ENCODE data around the gene XIRP1.

Gene XIRP1

GRCh38 chr3:39146611-39147591, 45.5 kb downstream of the XIRP1 start:
- DNase-seq (ENCODE audit: low read depth): peak; percentile 77
- no peak for TF ChIP-seq CTCF (IDR thresholded peaks at IDR 0.05; ENCODE audit: low read depth, low read length, missing control alignments)
- H3K4me3 ChIP-seq (ENCODE audit: low read depth, low read length): no peak overlapping the region
- in situ Hi-C loops (cut with HindIII; ENCODE audit: low sequenced_read_pairs): no loop called here

- no peak for DNase-seq (ENCODE audit: low read depth)
- no peak for TF ChIP-seq CTCF (IDR thresholded peaks at IDR 0.05; ENCODE audit: low read depth, low read length, missing control alignments)
- in situ Hi-C loops (cut with HindIII; ENCODE audit: low sequenced_read_pairs): no loop called here
- H3K4me3 ChIP-seq (ENCODE audit: low read depth, low read length): no peak overlapping the region
Observed at GRCh38 chr3:39146083-39146501, 46.3 kb downstream of the XIRP1 start.

GRCh38 chr3:39144748-39145380, 47.5 kb downstream of the XIRP1 start:
- in situ Hi-C loops (cut with HindIII; ENCODE audit: low sequenced_read_pairs): no loop called here
- no peak for DNase-seq (ENCODE audit: low read depth)
- H3K4me3 ChIP-seq (ENCODE audit: low read depth, low read length): no peak overlapping the region
- no peak for TF ChIP-seq CTCF (IDR thresholded peaks at IDR 0.05; ENCODE audit: low read depth, low read length, missing control alignments)

- no peak for TF ChIP-seq CTCF (IDR thresholded peaks at IDR 0.05; ENCODE audit: low read depth, low read length, missing control alignments)
- no peak for DNase-seq (ENCODE audit: low read depth)
- in situ Hi-C loops (cut with HindIII; ENCODE audit: low sequenced_read_pairs): no loop called here
- H3K4me3 ChIP-seq (ENCODE audit: low read depth, low read length): no peak overlapping the region
Observed at GRCh38 chr3:39144095-39144747, 48.2 kb downstream of the XIRP1 start.

- H3K4me3 ChIP-seq (ENCODE audit: low read depth, low read length): no peak overlapping the region
- no peak for TF ChIP-seq CTCF (IDR thresholded peaks at IDR 0.05; ENCODE audit: low read depth, low read length, missing control alignments)
- no peak for DNase-seq (ENCODE audit: low read depth)
- in situ Hi-C loops (cut with HindIII; ENCODE audit: low sequenced_read_pairs): no loop called here
Observed at GRCh38 chr3:39143051-39143885, 49.1 kb downstream of the XIRP1 start.

GRCh38 chr3:39142067-39142466, 50.3 kb downstream of the XIRP1 start:
- no peak for DNase-seq (ENCODE audit: low read depth)
- no peak overlapping the region for H3K4me3 ChIP-seq (ENCODE audit: low read depth, low read length)
- TF ChIP-seq CTCF (IDR thresholded peaks at IDR 0.05; ENCODE audit: low read depth, low read length, missing control alignments): no peak
- in situ Hi-C loops (cut with HindIII; ENCODE audit: low sequenced_read_pairs): no loop called here
